ENCODE data around the gene CIP2A.

Gene CIP2A

GRCh38 chr3:108562565-108562964 is 26.7 kb downstream of the CIP2A start:
- no peak for DNase-seq (ENCODE audit: low spot score)

DNA sequence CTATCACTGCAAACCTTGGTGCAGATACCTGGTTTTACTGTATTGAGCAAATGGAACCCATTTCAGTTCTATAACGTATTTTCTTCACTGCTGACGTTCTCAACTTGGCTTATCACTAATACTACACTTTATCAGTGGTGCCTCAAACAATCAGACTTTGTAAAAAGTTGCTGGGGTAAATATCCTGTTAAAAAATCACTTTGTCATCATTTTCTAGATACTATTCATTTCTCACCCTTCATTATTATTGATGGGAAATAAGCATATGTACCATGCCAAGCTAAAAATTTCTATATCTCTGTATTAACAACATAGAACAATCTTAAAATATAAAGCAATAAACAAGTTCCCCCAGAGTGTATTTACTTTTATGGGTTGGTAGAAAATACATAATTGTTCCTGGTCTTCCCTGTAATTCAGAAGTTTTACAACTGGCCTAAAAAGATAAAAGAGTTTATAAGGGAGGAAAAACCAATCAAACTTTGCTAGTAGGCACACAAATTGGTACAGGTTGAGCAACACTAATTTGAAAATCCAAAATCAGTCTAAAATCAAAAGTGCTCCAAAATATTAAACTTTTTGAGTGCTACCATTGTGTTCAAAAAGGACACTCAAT is 33.2 kb downstream of the CIP2A start:
- no peak for DNase-seq (ENCODE audit: low spot score)

DNA sequence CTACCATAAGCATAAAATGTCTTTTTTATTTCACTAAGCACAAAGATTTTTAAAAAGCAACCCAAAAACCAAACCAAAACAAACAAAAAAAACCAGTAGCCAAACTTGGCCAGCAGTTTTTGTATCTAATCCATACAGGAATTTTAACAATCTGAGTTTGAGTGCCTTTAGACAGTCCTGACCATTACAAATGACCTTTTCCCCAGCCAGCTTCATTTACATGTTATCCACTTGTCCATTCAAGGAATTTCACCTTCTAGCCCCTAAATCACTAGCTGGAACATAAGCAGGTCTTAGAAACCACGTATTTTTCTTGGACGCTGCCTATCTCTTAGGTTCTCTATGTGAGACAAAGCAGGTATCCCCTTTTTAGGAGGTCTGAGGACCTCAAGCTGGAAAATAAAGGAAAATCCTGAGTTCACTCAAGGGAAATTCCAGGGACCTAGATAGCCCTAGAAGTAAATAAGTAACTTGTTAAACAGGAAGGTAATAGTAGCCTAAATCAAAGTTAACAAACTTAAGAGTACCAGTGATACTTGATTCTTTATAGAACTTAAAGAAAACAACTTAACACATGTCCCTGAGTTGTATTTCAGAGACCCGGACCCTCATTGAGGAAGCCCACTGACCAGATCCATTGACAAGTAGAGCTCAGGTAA is 34.2 kb downstream of the CIP2A start:
- DNase-seq (ENCODE audit: low spot score): no peak

- no peak for DNase-seq (ENCODE audit: low spot score)
These were observed 35.0 kb downstream of the CIP2A start for GRCh38 chr3:108554229-108554628.

GRCh38 chr3:108552267-108553159 is 36.7 kb downstream of the CIP2A start:
- DNase-seq (ENCODE audit: low spot score): no peak

GRCh38 chr3:108548886-108549285 is 40.4 kb downstream of the CIP2A start:
- DNase-seq (ENCODE audit: low spot score): no peak

DNA sequence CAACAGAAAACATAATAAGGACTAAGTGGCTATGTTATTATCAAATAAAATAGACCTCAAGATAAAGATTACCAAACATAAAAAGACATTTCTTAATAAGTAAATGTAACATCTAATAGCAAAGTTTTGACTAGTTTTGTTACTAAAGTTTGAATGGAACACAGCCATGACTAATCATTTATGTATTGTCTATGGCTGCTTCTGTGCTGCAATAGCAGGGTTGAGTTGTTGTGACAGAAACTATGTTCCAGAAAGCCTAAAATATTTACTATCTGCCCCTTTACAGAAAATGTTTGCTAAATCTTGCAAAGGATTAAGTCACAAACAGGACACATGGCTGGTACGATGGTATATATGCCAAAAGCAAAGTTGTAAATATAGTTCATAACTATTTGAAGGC is 40.9 kb downstream of the CIP2A start:
- DNase-seq (ENCODE audit: low spot score): no peak

- no peak for DNase-seq (ENCODE audit: low spot score)
These were observed 42.5 kb downstream of the CIP2A start for GRCh38 chr3:108546692-108547091.

DNA sequence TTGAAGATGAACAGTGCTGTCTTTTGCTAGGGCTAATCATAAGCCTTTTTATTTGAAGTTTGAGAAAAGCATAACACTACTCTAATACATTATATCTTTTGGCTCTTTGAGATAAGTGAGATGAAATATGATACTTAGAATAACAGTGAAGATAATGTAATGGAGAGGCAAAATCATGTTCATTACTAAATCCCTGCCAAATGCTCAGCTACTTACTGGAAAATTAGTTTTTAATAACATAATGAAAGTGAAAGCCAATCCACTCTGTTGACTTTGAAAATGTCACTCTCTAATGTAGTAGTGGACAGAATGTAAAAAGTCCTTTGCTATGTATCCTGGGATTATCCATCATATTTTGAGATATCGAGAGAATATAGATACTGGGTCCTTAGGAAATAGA is 43.0 kb downstream of the CIP2A start:
- DNase-seq (ENCODE audit: low spot score): no peak

DNA sequence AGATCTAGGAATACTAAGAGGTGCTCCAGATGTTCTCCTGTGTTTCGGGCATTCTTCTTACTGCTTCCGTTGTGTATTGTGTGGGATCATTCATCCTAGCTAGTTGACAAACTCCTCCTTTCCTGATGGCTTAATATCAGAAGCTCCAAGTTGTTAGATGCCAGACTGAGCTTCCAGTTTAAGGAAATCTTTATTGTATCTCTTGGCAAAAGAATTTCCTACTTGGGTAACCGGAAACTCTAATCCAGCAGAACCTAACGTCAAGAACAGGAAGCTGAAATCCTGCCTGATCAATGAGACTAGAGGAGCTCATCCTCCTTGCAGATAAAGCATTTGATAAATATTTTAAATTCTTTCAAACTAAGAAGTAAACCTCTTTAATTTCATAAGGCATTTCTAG is 51.2 kb downstream of the CIP2A start:
- no peak for DNase-seq (ENCODE audit: low spot score)

DNA sequence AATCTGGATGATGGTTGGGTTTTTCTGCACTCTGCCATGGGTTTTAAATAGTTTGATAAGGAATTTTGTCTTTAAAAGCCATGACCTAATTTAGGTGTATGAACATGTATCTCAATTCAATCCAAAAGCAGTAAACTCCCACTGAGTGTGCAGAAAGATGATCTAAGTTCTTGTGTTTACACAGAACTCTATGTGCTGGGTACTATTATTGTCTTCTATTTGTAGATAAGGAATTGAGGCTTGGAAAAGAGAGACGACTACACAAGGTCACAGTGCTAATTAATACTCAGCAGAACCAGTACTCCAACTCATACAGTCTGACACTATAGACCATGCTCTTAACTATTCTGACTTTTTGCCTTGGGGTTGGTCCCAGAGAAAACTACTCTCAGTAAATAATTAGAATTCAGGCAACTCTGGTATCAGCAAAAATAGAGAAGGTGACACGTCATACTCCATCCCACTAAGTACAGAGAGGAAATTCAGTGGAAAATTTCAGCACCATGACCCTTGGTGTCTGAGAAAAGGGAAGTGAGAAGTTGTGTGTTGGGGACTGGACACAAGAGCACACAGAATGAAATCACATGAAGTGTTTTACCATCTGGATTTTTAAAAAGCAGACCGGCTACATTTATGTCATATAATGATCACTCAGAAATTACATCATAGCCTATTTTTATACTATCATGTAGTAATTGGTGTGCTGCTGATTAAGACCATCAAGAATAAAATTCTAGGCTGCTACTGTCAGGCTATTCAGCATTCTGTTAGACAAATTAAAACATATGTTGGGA is 60.6 kb downstream of the CIP2A start:
- no peak for DNase-seq (ENCODE audit: low spot score)

- DNase-seq (ENCODE audit: low spot score): no peak
These were observed 61.4 kb downstream of the CIP2A start for GRCh38 chr3:108527817-108528216.

- DNase-seq (ENCODE audit: low spot score): no peak
These were observed 62.1 kb downstream of the CIP2A start for GRCh38 chr3:108527109-108527508.

GRCh38 chr3:108525971-108526370 is 63.3 kb downstream of the CIP2A start:
- DNase-seq (ENCODE audit: low spot score): no peak

- DNase-seq (ENCODE audit: low spot score): no peak
These were observed 64.0 kb downstream of the CIP2A start for GRCh38 chr3:108525256-108525655.

DNA sequence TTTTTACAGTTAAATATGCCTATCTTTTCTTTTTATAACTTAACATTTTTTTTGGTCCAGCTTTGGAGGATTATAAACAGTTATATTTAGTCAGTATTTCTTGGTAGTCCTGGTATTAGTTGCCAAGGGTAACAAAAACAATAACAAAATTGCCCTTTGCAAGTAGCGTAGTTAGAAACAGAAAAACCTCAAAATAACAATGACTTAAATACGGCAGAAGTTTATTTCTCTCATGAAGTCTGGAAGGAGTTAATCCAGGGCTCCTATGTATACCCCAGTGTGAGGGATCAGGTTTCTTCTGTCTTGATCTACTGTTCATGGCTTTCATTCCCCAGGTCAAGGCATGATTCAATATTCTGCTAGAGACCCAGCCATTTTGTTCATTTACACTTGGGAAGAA is 64.7 kb downstream of the CIP2A start:
- DNase-seq (ENCODE audit: low spot score): no peak

DNA sequence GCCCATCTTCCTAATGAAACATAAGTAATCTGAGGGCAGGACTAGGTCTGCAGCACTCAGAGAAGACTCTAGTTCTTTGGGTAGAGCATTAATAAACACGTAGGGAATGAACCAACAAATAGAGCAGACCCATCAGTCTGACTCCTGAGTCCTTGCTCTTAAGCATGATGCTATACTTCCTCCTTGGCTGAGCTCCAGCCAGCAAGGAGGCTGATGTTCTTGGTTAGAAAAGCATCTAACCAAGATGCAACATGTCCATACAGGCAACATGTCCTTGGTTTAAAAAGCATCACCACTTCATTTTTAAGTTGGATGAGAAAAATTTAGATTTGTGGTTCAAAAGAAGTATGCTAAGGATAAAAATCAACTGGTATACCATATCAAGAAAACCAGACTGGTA is 70.3 kb downstream of the CIP2A start:
- no peak for DNase-seq (ENCODE audit: low spot score)

- no peak for DNase-seq (ENCODE audit: low spot score)
These were observed 72.4 kb downstream of the CIP2A start for GRCh38 chr3:108516881-108517280.

DNA sequence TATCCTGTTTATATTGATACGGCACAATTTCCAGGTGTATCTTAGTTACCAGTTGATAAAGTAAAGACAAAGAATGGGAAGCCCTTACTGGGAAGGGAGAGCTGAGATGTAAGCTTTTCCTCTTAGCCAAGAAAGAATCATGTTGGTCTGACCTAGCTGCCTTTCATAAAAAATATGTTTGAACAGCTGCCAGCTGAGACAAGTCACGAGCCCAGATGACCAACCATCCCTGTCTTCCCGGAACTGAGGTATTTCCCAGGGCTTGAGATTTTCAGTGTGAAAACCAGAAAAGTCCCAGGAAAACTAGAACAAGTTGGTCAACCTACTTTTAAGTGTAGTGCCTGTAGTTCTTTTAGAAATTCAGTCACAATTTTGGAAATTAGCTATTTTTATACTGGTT is 75.3 kb downstream of the CIP2A start:
- DNase-seq (ENCODE audit: low spot score): no peak

- no peak for DNase-seq (ENCODE audit: low spot score)
These were observed 76.6 kb downstream of the CIP2A start for GRCh38 chr3:108512671-108513070.

DNA sequence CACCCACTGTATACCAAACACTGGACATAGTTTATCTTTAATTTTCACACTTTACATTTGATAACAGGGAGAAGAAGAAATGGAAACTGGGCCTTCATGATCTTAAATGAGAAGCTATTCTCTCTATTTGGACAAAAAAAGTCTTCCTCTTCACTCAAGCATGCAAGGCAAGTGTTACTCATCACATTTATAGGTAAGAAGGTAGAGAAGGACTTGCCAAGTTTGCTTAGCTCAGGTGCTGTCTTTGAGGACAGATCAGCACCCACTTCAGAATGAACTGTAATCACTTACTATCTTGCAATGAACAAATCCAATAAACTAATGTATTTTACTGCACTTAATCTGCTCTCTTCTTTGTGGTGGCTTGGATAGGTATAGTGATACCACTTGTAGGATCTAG is 77.7 kb downstream of the CIP2A start:
- DNase-seq (ENCODE audit: low spot score): no peak

DNA sequence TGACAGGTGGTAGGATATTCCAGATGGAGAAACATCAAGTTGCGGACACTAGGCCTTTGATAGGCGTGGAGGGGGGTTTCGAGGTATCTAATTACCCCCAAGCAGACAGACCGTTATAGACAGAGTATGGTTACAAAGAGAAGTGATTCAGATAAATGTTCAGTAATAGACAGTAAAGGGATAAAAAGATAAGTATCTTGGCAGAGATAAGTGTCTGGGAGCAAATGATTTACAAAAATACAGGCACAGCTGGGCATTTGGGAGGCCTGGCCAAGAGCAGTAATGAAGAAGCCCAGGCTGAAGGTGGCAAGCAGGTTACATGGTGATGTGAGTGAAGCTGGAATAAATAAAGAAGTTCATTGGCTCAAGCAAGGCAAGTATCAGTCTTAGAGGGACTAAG is 78.2 kb downstream of the CIP2A start:
- no peak for DNase-seq (ENCODE audit: low spot score)

Data from left forelimb (tissue), 1 donor.